SK-N-SH treated with all-trans-retinoic acid at 6 μM for 48 hours (cell line): Measurements from ENCODE around the gene ZDHHC8.

Source experiments
- ATAC-seq: fragments of 200-7000 bp; cut with Tn5 transposase; 3 replicates; pipeline ENCODE4 v1.9.1; 2020; ENCODE audit warnings: mild to moderate bottlenecking, moderate library complexity
- ARNTL ChIP-seq: fragments of 450-650 bp; formaldehyde crosslinking; IDR thresholded peaks from 2 replicates; pipeline ENCODE4 v1.5.0; 2020; ENCODE audit warnings: low read depth, mild to moderate bottlenecking, moderate library complexity, borderline replicate concordance
- BACH2 ChIP-seq: fragments of 250-450 bp; sonication (Bioruptor Pico); IDR thresholded peaks from 2 replicates; pipeline ENCODE4 v1.9.0; 2021; ENCODE audit warnings: mild to moderate bottlenecking, borderline replicate concordance
- CREB5 ChIP-seq: fragments of 250-450 bp; sonication (Bioruptor Pico); IDR thresholded peaks from 2 replicates; pipeline ENCODE4 v1.5.1; 2020; ENCODE audit warnings: low read depth, mild to moderate bottlenecking, moderate library complexity
- CSDC2 ChIP-seq: fragments of 250-450 bp; sonication (Bioruptor Pico); IDR thresholded peaks from 2 replicates; pipeline ENCODE4 v1.5.0; 2020; ENCODE audit warnings: mild to moderate bottlenecking, moderate library complexity
- ESRRG ChIP-seq: fragments of 250-450 bp; sonication (Bioruptor Pico); IDR thresholded peaks from 2 replicates; pipeline ENCODE4 v1.6.1; 2021; ENCODE audit warnings: mild to moderate bottlenecking
- ISL1 ChIP-seq: fragments of 250-450 bp; sonication (Bioruptor Pico); IDR thresholded peaks from 2 replicates; pipeline ENCODE4 v2.1.2; 2022; ENCODE audit warnings: mild to moderate bottlenecking, moderate library complexity
- OSR1 ChIP-seq: fragments of 250-450 bp; sonication (Bioruptor Pico); IDR thresholded peaks from 2 replicates; pipeline ENCODE4 v1.8.0; 2022; ENCODE audit warnings: moderate library complexity, mild to moderate bottlenecking, inconsistent platforms
- PPARA ChIP-seq: fragments of 250-450 bp; sonication (Bioruptor Pico); IDR thresholded peaks from 2 replicates; pipeline ENCODE4 v1.5.0; 2020; ENCODE audit warnings: mild to moderate bottlenecking, borderline replicate concordance
- TCF4 ChIP-seq: fragments of 250-450 bp; sonication (Bioruptor Pico); IDR thresholded peaks from 2 replicates; pipeline ENCODE4 v1.8.0; 2021; ENCODE audit warnings: mild to moderate bottlenecking, moderate library complexity, borderline replicate concordance
- TOX ChIP-seq: fragments of 250-450 bp; sonication (Bioruptor Pico); IDR thresholded peaks from 2 replicates; pipeline ENCODE4 v1.8.0; 2021; ENCODE audit warnings: mild to moderate bottlenecking, moderate library complexity, borderline replicate concordance
- TSHZ2 ChIP-seq: fragments of 250-450 bp; sonication (Bioruptor Pico); IDR thresholded peaks from 2 replicates; pipeline ENCODE4 v1.5.0; 2020; ENCODE audit warnings: mild to moderate bottlenecking, moderate library complexity
- ZC3H10 ChIP-seq: fragments of 250-450 bp; sonication (Bioruptor Pico); IDR thresholded peaks from 2 replicates; pipeline ENCODE4 v1.5.1; 2021; ENCODE audit warnings: mild to moderate bottlenecking, moderate library complexity
- ZFP3 ChIP-seq: fragments of 250-450 bp; sonication (Bioruptor Pico); IDR thresholded peaks from 2 replicates; pipeline ENCODE4 v1.5.0; 2020; ENCODE audit warnings: mild to moderate bottlenecking, moderate library complexity
- ZFP30 ChIP-seq: fragments of 450-650 bp; formaldehyde crosslinking; IDR thresholded peaks from 2 replicates; pipeline ENCODE4 v1.5.0; 2022; ENCODE audit warnings: mild to moderate bottlenecking, moderate library complexity
- ZNF565 ChIP-seq: fragments of 450-650 bp; formaldehyde crosslinking; conservative IDR thresholded peaks from 2 replicates; pipeline ENCODE4 v1.5.0; 2020; ENCODE audit warnings: low read depth, mild to moderate bottlenecking, moderate library complexity
- ZNF70 ChIP-seq: fragments of 450-650 bp; formaldehyde crosslinking; IDR thresholded peaks from 2 replicates; pipeline ENCODE4 v1.5.0; 2020; ENCODE audit warnings: mild to moderate bottlenecking, moderate library complexity
- ZNF8 ChIP-seq: fragments of 450-650 bp; formaldehyde crosslinking; IDR thresholded peaks from 2 replicates; pipeline ENCODE4 v1.5.0; 2020; ENCODE audit warnings: mild to moderate bottlenecking, moderate library complexity
- TF ChIP-seq, protein P1 (sequence below): fragments of 250-450 bp; sonication (Bioruptor Pico); IDR thresholded peaks from 2 replicates; pipeline ENCODE4 v1.5.1; 2021; ENCODE audit warnings: mild to moderate bottlenecking, moderate library complexity
- TF ChIP-seq, protein P2 (sequence below): fragments of 250-450 bp; sonication (Bioruptor Pico); IDR thresholded peaks from 2 replicates; pipeline ENCODE4 v1.8.0; 2020; ENCODE audit warnings: mild to moderate bottlenecking, moderate library complexity, borderline replicate concordance

Gene ZDHHC8

GRCh38 chr22:20126284-20127029, 5.1 kb upstream of the ZDHHC8 start (continued):
- TF ChIP-seq, protein P1, sequence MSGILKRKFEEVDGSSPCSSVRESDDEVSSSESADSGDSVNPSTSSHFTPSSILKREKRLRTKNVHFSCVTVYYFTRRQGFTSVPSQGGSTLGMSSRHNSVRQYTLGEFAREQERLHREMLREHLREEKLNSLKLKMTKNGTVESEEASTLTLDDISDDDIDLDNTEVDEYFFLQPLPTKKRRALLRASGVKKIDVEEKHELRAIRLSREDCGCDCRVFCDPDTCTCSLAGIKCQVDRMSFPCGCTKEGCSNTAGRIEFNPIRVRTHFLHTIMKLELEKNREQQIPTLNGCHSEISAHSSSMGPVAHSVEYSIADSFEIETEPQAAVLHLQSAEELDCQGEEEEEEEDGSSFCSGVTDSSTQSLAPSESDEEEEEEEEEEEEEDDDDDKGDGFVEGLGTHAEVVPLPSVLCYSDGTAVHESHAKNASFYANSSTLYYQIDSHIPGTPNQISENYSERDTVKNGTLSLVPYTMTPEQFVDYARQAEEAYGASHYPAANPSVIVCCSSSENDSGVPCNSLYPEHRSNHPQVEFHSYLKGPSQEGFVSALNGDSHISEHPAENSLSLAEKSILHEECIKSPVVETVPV (CRISPR knock-in tag), result no peak

GRCh38 chr22:20127318-20127868, 4.2 kb upstream of the ZDHHC8 start:
- TF ChIP-seq ARNTL (CRISPR knock-in tag) (no peak), OSR1 (CRISPR knock-in tag) (no peak), CREB5 (no peak), ESRRG (CRISPR knock-in tag) (no peak), ZFP30 (CRISPR knock-in tag) (no peak), ZC3H10 (no peak), ZNF70 (no peak), TCF4 (CRISPR knock-in tag) (no peak), ZFP3 (no peak), CSDC2 (CRISPR knock-in tag) (no peak), BACH2 (CRISPR knock-in tag) (no peak), TSHZ2 (no peak), PPARA (CRISPR knock-in tag) (no peak), TOX (CRISPR knock-in tag) (no peak)
- TF ChIP-seq, protein P1 (CRISPR knock-in tag), result no peak
- TF ChIP-seq, protein P2, sequence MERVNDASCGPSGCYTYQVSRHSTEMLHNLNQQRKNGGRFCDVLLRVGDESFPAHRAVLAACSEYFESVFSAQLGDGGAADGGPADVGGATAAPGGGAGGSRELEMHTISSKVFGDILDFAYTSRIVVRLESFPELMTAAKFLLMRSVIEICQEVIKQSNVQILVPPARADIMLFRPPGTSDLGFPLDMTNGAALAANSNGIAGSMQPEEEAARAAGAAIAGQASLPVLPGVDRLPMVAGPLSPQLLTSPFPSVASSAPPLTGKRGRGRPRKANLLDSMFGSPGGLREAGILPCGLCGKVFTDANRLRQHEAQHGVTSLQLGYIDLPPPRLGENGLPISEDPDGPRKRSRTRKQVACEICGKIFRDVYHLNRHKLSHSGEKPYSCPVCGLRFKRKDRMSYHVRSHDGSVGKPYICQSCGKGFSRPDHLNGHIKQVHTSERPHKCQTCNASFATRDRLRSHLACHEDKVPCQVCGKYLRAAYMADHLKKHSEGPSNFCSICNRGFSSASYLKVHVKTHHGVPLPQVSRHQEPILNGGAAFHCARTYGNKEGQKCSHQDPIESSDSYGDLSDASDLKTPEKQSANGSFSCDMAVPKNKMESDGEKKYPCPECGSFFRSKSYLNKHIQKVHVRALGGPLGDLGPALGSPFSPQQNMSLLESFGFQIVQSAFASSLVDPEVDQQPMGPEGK (CRISPR knock-in tag), result no peak
- ATAC-seq, result no peak

DNA sequence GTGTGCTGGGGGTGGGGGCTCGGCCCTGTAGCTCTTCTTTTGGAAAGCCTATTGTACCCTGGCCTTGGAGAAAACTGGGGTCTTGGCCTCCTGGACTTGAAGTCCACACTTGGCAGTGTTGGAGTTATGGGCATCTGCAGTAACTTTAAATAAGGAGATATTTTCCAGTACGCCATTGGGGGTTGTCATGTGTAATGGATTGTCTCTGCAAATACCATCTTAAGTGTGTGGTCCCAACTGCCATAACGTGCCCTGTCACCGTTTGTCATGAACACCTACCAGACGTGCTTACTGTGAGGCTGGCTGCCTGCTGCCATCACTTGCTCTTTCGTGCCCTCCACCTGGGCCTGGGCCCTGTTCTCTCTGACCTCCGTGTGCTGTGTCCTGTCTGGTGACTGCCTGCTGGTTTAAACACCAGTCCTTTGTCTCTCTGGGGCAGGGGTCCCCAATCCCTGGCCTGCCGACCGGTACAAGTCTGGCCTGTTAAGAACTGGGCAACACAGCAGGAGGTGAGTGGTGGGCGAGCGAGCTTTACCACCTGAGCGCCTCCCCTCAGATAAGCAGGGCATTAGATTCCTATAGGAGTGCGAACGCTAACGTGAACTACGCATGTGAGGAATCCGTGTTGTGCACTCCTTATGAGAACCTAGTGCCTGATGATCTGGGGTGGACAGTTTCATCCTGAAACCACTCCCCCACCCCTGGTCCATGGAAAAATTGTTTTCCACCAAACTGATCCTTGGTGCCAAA, 3.6 kb upstream of the ZDHHC8 start:
- ATAC-seq, result no peak
- TF ChIP-seq ZFP30 (CRISPR knock-in tag), result no peak
- TF ChIP-seq ISL1 (CRISPR knock-in tag), result no peak
- no peak for TF ChIP-seq ZNF565
- TF ChIP-seq ZNF8 (CRISPR knock-in tag), result no peak
- no peak for TF ChIP-seq ZC3H10
- no peak for TF ChIP-seq TOX (CRISPR knock-in tag)
- TF ChIP-seq, all 23 proteins: peak for 0
